Peyer's patch (tissue), 4 donors: ENCODE measurements around the gene KLK2.

Experiments used
- POLR2A ChIP-seq, 2 donors: fragments of 450-650 bp; IDR thresholded peaks; one replicate each; pipeline ENCODE4 v1.5.1; 2017; ENCODE audit warnings: antibody characterized with exemption in 2 of 2, mild to moderate bottlenecking in 2 of 2, moderate library complexity in 2 of 2
- TF ChIP-seq, protein P1 (sequence below), 6 experiments: fragments of 450-650 bp in 4 of 6; fragments of 200-600 bp in 2 of 6; sonication (generic) in 1 of 6; IDR thresholded peaks; one replicate each; pipeline ENCODE4 v1.5.1; 2017 to 2019; ENCODE audit warnings: antibody characterized with exemption in 6 of 6, mild to moderate bottlenecking in 3 of 6, moderate library complexity in 1 of 6

DNA sequence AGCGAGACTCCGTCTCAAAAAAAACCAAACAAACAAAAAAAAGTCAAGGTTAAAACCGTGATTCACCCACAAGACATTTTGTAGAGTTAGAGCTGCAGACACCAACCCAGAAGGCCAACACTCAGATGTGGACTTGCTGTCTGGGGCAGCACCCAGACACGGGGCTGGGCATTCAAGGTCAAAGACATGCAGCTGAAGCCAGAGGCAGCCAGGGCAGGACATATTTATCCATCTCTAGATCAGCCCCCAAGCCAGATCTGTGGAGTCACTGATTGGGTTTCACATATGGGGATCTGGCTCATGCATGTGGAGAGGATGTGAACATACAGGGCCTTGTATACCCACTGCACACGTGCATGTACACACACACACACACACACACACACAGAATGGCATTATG, 43.4 kb upstream of the KLK2 start:
- TF ChIP-seq, protein P1, sequence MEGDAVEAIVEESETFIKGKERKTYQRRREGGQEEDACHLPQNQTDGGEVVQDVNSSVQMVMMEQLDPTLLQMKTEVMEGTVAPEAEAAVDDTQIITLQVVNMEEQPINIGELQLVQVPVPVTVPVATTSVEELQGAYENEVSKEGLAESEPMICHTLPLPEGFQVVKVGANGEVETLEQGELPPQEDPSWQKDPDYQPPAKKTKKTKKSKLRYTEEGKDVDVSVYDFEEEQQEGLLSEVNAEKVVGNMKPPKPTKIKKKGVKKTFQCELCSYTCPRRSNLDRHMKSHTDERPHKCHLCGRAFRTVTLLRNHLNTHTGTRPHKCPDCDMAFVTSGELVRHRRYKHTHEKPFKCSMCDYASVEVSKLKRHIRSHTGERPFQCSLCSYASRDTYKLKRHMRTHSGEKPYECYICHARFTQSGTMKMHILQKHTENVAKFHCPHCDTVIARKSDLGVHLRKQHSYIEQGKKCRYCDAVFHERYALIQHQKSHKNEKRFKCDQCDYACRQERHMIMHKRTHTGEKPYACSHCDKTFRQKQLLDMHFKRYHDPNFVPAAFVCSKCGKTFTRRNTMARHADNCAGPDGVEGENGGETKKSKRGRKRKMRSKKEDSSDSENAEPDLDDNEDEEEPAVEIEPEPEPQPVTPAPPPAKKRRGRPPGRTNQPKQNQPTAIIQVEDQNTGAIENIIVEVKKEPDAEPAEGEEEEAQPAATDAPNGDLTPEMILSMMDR (IDR thresholded peaks at IDR 0.05) = no peak
- no peak for TF ChIP-seq POLR2A (IDR thresholded peaks at IDR 0.05)
